Epithelial cell of esophagus (primary cell): ENCODE results near the gene ZKSCAN1.
A peak's percentile ranks its signal among the peaks of the same experiment; 100 is the strongest.
"Not testable (repeated sequence)": the region's sequence is repeated elsewhere in the genome, so short reads cannot be mapped to it uniquely, and the experiment has no call there.

Source experiments
- DNase-seq: peaks from one replicate; pipeline ENCODE4 v3.0.0; 2010; ENCODE audit warnings: low read depth
- H3K4me3 ChIP-seq: 2 replicates; pipeline ENCODE4 v1.5.1; 2011; ENCODE audit warnings: mild to moderate bottlenecking, low read length, control low read depth
- TF ChIP-seq, protein P1 (sequence below): IDR thresholded peaks from 2 replicates; pipeline ENCODE4 v1.5.1; 2011; ENCODE audit warnings: low read depth, mild to moderate bottlenecking, low read length, control low read depth, inconsistent platforms; ENCODE audit not compliant: insufficient read depth; ENCODE audit errors: missing control alignments

Gene ZKSCAN1

DNA sequence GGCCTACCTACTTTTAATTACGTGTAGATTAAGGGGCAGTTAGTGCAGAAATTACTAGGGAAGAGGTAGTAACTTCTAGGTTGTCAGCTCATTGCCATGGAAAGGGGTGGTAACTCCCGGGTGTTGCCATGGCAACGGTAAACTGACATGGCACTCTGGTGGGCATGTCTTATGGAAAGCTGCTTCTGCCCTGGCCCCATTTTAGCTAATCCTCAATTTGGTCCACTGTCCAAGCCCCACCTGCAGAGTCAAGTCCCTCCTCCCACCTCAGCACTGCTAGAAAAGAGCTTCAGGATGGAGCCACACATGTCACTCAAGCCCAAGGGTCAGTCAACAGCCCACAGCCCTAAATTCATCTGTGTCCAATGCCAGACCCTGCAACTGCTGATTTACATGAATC, 7.5 kb upstream of the ZKSCAN1 start:
- TF ChIP-seq, protein P1, sequence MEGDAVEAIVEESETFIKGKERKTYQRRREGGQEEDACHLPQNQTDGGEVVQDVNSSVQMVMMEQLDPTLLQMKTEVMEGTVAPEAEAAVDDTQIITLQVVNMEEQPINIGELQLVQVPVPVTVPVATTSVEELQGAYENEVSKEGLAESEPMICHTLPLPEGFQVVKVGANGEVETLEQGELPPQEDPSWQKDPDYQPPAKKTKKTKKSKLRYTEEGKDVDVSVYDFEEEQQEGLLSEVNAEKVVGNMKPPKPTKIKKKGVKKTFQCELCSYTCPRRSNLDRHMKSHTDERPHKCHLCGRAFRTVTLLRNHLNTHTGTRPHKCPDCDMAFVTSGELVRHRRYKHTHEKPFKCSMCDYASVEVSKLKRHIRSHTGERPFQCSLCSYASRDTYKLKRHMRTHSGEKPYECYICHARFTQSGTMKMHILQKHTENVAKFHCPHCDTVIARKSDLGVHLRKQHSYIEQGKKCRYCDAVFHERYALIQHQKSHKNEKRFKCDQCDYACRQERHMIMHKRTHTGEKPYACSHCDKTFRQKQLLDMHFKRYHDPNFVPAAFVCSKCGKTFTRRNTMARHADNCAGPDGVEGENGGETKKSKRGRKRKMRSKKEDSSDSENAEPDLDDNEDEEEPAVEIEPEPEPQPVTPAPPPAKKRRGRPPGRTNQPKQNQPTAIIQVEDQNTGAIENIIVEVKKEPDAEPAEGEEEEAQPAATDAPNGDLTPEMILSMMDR, result no peak
- H3K4me3 ChIP-seq, result no peak overlapping the region

DNA sequence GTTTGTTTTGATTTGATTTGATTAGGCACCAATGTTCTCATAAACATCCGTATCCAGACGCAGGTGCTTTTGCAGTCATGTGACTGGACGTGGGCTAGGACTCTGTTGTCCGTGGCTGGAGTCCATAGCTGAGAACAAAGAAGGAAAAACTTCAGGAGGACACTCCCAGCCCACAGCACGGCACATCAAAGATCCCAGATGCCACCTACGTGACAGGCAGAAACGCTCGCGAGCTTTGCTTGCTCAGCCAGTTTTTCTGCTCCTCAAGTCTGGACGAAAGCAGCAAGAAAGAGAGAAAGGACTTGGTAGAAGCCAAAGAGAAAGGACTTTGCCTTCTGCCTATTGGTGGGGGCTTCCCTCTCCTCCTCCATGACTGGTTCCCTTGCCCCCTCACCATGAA, 6.9 kb upstream of the ZKSCAN1 start:
- peak; percentile 68 for DNase-seq
- H3K4me3 ChIP-seq, result peak overlapping the region; percentile 7
- TF ChIP-seq, protein P1, result no peak

More for the DNA sequence above, 7.5 kb upstream of the ZKSCAN1 start:
- DNase-seq, result no peak

DNA sequence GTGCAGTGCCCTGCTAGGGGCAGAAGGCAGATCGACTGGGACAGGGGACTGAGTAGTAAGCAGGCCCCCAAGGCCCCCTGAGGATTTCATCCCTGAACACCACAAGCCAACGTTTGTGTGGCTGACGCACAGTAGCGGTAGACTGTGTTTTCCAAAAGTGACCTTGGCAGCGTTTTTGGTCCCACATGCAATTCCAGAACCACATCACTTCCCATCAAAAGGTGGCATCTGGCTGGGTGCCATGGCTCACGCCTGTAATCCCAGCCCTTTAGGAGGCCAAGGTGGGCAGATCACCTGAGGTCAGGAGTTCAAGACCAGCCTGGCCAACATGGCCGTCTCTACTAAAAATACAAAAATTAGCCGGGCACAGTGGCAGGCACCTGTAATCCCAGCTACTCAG, 5.4 kb upstream of the ZKSCAN1 start:
- DNase-seq, H3K4me3 ChIP-seq: not testable (repeated sequence)

DNA sequence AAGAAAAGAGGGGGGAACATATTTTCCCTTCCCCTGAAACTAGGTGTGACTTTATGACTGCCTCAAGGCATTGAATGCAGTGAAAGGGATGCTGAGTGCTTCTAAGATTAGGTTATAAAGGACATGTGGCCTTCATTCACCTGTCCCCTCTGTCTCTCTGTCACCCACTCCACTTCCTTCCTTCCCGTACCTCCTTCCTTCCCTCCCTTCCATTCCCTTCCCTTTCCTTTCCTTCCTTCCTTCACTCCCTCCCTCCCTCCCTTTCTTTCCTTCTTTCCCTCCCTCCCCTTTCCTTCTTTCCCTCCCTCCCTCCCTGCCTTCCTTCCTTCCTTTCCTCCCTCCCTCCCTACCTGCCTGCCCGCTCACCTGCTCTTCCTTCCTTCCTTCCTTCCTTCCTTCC, 4.5 kb upstream of the ZKSCAN1 start:
- DNase-seq, result no peak
- no peak overlapping the region for H3K4me3 ChIP-seq
- TF ChIP-seq, protein P1, result no peak

DNA sequence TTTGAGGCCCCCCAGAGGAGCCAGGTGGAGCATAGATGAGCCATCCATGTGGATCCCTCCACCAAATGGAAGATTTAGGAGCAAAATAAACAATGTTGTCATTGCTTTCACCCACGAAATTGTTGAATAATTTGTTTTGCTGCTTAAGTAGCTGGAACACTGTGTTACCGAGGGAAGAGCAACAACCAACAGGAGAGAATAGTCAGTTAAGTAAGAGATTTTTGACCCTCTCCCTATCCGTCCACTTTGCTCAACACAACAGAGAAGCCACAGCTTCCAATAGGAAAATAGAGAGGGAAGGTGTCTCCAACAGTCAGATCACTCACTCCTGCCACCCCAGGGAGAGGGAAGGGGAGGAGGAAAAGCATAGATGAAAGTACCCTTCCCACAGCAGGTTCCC, 3.9 kb upstream of the ZKSCAN1 start:
- no peak for DNase-seq
- H3K4me3 ChIP-seq, result no peak overlapping the region
- TF ChIP-seq, protein P1, result no peak

DNA sequence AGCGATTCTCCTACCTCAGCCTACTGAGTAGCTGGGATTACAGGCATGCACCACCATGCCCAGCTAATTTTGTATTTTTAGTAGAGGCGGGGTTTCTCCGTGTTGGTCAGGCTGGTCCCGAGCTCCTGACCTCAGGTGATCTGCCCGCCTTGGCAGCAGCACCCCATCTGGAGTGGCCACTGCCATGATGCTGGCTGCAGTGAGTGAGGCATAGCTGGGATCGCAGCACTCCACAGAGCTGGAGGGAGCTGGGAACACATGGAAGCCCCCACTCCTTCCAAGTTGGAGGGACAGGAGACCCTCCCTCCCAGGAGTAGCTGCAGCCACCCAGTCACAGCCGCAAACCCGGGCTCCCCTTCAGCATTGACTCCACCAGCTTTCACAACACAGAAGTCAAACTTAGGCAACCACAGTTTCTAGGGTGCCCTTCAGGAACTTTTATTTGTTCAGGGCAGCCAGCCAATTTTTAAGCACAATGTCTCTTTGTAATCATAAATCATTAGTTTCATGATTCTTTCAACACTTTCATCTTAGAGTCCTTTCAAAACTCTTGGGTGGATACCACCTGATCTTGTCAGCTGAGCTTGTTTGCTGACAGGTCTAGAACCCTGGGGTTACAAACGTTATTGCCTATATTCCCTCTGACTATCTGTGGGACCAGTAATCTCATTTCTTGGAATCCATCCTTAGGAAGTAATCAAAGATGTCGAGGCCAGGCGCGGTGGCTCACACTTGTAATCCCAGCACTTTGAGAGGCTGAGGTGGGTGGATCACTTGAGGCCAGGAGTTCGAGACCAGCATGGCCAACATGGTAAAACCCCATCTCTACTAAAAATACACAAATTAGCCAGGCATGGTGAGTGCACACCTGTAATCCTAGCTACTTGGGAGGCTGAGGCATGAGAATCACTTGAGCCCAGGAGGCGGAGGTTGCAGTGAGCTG, 2.7 kb upstream of the ZKSCAN1 start:
- peak; percentile 81 for DNase-seq
- not testable (repeated sequence) for H3K4me3 ChIP-seq

DNA sequence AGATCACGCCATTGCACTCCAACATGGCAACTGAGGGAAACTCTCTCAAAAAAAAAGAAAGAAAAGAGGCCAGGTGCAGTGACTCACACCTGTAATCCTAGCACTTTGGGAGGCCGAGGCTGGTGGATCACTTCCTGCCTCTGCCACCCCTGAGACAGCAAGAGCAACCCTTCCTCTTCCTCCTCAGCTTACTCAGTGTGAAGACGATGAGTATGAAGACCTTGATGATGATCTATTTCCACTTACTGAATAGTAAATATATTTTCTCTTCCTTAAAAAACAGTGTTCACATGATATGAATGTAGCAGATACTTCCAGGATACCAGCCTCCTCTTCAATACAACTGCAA, 2.1 kb upstream of the ZKSCAN1 start:
- no peak overlapping the region for H3K4me3 ChIP-seq
- DNase-seq, result peak; percentile 78
- TF ChIP-seq, protein P1, result no peak

DNA sequence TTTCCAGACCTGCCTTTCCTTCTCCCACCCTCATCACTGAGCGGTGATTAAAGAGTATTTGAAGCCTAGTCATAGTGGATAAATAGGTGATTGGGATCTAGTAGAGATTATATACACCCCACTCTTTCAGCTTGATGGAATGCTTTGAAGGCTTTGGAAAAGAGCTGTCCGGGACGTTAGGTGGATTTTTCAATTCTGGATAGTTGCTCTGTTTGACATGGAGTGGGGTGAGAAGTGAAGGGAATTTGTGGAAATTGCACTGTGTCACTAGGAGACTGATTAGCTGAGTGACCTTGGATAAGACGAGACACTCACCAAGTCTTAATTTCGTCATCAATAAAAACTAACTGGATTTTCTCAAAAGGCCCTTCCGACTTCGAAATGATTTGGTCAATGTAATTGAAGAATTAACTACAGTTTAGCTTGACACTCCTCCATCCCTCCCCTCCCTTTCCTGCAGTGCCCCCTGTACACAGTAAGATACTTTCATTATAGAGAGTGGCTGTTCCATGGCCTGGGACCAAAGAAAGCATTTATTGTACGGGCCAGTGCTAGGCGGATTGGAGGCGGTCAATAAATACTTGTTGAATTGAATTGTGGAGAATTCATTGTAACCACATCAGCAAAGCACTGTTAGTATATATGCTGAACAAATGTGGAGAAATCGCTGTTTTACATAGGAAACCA, 962 bp downstream of the ZKSCAN1 start:
- DNase-seq, result no peak
- TF ChIP-seq, protein P1, result no peak
- peak overlapping the region; percentile 98 for H3K4me3 ChIP-seq
